DMS153 treated with DMSO at 0.1 percent for 48 hours (cell line): ENCODE measurements around the gene AMN.
"Not testable (repeated sequence)": the region's sequence is repeated elsewhere in the genome, so short reads cannot be mapped to it uniquely, and the experiment has no call there.

ENCODE experiments used
- DNase-seq: peaks from one replicate; lab custom pipeline; 2025; ENCODE audit not compliant: unreplicated experiment; lab: John Stamatoyannopoulos, UW

AMN gene

DNA sequence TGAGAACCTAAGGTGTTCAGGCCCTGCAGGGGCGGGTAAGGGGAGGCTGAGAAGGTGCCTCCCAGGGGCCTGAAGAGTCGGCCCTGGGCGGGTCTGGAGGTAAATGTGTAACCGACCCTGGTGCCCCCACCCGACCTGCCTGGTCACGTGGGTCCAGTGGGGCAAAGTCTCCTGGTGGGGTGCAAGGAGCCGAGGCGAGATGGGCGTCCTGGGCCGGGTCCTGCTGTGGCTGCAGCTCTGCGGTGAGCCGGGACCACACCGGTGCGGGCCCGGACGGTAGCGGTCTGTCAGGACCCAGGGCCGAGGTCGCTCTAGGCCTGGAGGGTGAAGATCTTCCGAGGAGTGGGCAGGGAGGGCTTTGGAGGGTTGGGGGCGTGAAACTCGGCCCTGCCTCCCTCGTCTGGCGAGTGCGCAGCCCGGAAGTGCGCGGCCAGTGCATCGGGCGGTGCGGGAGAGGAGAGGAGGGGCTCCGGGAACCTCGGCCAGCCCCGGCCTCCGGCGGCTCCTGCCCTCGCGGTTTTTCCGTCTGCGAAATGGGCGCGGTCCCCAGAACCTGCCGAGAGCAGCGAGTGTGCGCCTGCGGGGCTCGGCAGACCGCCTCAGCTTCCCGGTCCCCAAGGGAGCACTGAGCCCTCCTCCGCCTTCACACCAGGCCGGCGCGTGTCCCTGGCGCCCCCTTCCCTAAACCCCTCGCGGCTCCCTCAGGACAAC lies at the start of gene AMN:
Gene AMN (plus strand): TSS at position 174 of the 711 bp plus-strand sequence. CDS start 26 bp downstream, at position 200.
- no peak for DNase-seq

DNA sequence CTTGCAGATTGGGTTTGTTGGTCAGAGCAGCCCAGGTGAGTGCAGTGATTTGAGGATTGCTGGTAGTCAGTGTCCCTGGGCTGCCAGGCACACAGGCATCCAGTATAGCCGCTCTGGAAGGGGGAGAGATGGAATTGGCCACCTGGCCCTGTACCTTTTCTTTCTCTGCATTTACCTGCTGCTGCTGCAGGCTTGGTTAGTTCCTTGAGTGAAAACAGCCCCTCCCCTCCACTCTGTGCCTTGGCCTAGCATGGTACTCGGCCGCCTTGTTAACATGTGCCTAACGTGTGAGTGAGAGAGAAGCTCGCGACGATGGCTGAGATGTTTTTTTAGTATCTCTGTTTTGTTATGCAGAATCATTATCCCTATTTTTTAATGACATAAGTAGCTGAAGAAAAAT lies 49.3 kb upstream of the AMN start:
- no peak for DNase-seq

DNA sequence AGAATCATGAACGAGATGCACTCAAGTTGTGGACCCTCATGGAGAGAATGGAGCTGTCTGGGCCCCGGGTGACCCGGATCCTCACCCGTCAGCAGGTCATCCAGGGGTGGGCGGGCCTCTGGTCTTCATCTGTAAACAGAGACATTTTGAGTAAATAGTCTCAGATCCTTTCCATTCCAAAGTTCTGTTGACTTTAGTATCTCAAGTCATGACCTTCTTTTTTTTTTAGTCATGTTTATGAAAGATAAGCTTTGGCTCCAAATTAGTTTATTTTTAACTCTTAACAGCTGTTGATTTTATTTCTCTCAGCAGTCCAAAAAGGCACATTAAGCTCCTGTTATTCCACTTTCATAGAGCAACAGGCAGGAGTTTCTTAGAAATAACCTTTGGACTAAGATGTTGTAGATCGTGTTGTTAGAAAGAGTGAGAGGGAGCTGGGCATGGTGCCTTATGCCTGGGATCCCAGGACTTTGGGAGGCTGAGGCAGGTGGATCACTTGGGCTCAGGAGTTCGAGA lies 48.9 kb upstream of the AMN start:
- DNase-seq = no peak

DNA sequence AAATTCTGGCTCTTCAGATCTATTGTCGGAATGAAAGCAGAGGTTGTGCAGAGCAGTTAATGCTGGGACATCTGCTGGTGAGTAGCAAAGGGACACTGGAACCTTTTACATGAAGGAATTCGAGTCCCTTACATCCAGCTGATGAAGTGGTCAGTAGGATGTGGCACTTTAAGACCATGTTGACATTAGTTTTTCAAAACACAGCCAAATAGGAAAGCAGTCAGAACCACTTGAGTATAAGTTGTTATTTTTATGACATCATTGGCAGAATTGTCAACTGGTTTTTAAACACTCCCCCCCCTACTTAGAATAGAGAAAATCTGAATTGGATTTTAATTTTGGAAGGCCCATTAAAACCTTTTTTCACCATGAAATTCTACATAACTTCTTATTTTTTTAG lies 46.8 kb upstream of the AMN start:
- DNase-seq = no peak

DNA sequence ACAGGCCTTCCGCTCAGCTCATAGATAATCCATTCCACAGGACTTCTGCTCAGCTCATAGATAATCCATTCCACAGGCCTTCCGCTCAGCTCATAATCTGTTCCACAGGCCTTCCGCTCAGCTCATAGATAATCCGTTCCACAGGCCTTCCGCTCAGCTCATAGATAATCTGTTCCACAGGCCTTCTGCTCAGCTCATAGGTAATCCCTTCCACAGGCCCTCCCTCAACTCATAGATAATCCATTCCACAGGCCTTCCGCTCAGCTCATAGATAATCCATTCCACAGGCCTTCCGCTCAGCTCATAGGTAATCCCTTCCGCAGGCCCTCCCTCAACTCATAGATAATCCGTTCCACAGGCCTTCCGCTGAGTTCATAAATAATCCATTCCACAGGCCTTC lies 45.0 kb upstream of the AMN start:
- not testable (repeated sequence) for DNase-seq

DNA sequence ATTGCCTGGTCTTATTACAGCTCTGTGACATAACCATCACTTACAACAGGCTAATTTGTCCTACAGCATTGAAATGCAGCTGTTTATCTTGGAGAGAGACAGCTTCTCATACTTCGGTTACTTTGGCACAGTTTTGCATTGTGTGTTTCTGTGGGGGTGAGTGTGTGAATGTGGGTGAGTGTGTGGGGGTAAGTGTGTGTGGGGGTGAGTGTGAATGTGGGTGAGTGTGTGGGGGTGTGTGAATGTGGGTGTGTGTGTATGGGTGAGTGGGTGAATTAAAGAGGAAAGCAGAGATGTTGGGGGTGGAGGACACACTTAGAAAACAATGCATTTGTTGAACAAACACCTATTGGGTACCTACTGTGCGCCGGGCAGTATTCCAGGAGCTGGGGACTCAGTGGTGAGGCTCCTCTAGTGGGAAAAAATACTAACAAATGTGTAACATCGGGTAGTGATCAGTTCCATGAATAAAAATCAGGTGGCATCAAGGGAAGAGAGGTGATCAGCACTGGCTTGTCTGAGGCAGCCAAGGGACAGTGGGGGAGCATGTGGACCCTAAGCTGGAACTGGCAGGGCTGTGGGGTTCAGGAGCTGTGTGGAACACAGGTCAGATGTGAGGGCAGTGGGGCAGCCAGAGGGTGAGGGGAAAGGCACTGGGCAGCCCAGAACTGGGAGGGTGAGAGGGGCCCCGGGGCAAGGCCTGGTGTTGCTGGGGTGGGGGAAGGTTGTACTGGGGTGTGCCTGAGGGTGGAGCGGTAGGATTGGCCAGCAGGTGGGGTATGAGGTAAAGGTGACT lies 44.1 kb upstream of the AMN start:
- no peak for DNase-seq

DNA sequence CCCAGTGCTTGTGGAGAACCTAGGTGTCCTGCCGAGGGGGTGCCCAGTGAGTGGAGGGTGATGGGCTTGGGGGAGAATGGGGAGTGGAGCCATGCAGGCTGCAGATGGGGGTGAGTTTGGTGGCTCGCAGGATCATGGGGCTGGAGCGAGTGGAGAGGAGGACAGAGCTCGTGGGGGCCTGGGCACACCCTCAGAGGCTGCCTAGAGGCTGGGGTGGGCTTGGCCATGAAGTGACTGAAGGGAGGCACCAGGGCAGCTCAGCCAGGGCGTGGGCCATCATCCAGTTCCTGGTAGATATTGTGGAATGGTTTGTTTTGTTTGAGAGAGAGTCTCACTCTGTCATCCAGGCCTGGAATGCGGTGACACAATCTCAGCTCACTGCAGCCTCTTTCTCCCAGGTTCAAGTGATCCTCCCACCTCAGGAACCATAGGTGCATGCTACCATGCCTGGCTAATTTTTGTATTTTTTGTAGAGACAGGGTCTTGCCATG lies 43.4 kb upstream of the AMN start:
- no peak for DNase-seq

DNA sequence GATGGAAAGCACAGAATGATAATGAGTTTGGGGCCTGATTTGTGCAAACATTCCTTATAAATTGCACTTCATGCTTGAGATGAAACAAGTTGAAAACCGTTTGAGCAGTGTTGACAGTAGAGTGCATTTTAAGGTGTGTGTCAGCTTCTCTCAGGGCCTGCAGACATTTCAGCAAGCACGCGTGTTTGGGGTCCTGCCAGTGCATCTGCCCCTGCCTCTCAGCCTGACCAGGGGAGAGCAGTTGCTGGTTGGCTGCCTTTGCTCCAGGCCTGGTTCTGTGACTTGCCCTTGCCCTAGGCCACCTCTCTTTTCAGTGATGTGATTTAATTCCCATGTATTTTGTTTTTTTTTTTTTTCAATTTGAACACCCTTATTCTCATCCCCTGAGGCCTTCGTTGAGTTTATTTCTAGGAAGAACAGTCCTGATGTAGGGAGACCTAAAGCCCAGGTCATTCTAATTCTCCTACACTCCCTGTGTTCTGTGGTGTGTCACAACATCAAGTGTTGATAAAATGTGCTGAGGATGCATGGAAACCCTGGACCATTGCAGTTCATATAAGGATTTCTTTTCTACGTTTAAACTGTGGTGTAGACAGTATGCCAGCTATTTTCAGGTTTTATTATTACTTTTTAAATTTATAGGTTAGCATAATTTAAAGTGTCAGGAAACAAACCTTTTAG lies 40.1 kb upstream of the AMN start:
- DNase-seq = no peak

DNA sequence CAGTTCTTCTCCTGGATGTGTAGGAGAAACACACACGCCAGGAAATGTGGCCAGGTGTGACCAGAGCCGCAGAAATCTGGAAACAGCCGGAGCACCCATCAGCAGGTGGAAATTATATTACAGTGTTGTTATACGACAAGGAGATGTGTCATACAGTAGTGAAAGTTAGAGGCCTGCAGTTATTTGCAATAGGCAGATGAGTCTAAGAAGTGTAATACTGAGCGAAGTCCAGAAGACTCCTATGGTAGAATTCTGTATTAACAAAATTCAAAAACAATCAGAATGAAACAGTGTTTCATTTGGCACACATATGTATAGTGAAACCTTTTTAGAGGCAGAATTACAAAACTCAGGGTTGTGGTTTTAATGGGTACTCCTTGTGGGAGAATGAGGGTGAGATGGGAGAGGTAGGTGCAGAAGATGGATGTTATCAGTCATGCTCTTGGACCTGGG lies 39.3 kb upstream of the AMN start:
- no peak for DNase-seq

DNA sequence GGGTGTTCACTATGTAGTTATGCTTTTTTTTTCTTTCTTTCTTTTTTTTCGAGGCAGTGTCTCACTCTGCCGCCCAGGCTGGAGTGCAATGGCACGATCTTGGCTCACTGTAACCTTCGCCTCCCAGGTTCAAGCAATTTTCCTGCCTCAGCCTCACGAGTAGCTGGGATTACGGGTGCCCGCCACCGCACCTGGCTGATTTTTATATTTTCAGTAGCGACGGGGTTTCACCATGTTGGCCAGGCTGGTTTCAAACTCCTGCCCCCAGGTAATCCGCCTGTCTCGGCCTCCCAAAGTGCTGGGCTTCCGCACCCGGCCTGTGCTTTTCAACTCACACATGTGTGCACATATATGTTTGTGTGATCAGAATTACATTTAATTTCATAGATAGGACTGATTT lies 38.9 kb upstream of the AMN start:
- DNase-seq = no peak

DNA sequence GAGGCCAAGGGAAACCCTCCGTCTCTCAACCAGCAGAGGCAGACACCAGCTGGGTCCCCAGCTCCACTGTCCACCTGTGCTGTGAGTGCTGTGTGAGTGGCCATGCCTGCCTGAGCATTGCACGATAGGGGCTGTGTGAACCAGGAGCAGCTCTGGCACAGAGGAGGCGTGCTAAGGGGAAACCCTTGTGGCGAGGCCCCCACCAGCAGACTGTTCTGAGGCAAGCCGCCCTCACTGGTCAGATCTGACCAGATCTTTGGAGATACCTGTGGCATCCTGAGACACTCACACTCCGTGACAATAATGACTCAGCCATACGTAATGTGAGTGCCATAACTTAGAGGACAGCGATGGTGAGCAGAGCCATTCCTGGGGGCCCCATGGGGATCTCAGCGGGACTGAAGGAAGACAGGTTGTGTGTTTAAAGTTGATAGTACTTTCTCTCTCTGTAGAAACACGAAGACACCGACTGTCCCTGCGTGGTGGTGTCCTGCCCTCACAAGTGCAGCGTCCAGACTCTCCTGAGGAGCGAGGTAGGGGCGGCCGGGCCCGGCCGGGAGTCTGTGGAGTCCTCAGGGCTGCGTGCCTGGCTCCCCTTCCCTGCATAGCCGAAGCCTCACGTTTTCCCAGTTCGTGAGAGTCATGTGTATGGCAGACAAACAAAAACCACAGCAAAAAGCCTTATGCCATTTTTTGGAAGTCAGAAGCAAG lies 36.6 kb upstream of the AMN start:
- DNase-seq = no peak

DNA sequence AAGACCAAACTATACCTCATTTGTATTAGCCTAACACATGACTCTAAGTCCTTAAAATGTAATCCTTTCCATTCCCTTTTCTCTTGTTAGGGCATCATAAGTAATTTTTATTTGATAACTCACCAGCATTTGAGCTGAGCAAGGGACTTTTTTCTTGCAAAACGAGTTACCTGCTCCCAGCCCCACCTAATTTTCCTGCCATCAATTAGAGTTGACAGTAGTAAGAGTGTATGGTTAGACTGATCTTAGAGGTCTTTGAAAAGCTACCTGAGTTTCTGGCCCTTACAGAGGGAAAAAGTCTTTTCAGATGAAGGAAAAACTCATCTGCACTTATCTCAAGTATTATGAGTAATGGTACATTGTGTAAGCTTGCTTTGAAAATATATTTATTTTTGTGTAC lies 33.7 kb upstream of the AMN start:
- no peak for DNase-seq

DNA sequence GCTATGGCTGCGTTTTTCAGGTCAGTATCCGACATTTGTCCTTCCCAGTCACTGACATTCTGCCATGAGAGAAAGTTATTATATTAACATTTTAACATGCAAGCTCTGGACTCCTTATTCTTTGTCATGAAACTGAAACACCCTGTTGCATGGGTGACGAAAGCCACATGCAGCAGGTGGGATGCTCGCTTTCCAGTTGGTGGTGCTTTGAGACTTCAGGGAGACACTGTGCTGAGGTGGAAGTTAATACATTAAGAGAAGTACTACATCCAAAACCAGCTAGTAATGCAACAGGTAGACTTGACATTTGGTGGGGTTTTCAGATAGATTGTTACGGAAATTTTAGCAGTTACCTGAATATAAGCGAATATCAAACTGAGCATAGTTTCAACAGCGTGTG lies 32.8 kb upstream of the AMN start:
- no peak for DNase-seq

DNA sequence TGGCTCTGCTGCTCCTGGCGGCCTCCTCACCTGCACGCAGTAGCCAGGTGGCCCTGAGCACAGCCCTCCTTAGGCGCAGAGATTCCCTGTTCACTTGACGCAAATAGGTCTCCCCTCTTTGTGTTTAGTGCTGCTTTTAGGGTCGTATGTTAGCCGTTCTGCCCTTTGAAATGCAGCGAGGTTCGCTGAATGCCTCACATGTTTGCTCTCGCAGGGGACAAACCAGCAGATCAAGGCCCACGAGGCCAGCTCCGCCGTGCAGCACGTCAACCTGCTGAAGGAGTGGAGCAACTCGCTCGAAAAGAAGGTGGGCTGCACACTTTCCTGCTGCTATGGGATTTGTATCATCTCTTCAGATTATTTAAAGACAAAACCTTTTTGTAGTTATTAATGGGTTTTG lies 31.4 kb upstream of the AMN start:
- DNase-seq = no peak

DNA sequence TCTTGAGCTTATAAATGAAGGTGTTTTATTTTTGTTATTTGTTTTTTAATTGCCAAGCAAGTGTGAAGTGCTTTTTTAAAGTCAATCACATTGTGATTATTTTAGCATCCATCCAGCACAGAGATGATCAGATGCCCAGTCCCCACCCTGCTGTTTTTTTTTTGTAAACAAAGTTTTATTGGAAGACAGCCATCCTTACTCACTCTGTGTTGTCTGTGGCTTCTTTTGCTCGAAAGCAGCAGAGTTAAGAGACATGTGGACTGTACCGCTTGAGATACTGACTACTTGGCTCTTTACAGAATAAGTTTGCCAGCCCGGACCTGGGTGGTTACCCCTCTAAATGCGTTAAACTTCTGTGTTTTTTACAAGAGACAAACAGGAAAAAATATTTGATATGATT lies 30.9 kb upstream of the AMN start:
- DNase-seq = no peak

DNA sequence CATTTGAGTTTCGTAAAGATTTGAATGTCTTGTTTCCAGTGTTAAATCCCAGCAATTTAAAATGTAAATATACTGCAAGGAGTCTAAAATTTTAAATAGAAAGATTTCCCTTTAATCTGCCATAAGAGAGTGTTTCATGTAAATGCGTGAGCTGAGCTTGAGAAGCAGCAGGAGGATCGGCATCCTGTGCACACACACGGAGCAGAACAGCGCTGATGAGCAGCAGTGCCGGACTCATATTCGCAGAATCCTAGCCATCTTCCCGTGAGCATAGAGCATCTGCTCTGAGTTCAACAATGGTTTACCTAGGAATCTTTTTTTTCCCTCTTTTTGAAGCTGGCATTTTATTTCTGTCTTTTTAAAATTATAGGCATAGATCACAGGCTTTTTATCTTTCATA lies 29.8 kb upstream of the AMN start:
- no peak for DNase-seq

DNA sequence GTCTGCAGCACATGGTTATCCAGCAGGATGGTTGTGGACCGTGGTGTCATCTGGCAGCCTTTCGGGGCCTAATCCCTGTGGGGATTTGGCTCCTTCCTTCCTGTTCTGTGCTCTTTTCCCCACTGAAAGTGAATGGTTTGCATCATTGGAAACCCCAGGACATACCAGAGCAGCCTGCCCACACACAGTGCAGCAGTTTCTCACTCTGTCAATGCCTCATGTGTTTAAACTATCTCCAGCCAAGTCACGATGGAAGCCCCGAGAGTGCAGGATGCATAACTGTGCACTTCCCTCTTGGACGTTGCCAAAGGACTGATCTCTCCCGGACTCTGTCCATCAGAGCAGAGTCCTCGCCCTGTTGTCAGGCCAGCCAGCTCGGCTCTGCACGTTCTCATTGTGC lies 29.0 kb upstream of the AMN start:
- no peak for DNase-seq

DNA sequence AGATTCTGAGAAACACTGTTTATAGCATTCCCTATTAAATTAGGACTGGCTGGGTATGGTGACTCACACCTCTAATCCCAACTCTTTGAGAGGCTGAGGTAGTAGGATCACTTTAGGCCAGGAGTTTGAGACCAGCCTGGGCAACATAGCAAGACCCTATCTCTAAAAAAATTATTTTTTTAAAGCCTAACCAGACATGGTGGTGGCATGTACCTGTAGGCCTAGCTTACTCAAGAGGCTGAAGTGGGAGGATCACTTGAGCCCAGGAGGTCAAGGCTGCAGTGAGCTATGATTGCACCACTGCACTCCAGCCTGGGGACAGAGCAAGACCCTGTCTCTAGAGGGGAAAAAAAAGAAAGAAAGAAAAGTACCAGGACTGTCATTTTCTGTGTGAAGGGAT lies 25.7 kb upstream of the AMN start:
- not testable (repeated sequence) for DNase-seq

DNA sequence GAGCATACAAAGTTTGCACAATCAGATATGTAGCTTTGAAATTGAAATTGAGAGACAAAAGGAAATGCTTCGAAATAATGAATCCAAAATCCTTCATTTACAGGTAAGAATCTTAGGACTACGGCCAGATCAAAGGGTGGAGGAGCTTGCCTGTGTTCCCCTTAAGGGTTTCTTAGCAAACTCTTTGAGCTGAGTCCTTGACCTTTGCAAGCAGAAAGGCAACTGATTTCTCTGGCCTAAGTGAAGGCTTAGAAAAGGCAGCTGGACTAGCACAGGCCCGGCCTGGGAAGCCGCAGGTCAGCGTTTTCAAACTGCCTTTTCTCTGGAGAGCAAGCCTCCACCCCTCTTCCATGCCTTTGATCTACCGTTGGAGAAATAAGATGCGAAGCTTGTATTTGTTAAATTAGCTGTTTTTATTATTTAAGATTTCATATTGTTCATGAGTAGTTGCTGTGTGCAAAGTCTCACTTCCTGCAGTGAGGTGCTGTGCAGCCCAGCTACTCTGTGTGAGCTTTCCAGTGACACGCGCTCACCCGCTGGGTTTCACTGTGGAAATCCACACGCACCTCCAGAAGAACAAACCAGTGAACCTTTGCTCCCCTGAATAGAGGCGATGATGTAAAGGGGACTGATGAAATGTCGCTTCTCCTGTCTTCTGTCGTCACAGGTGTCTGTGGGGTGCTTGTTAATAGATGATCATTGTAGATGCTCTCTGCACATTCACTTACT lies 25.0 kb upstream of the AMN start:
- no peak for DNase-seq

DNA sequence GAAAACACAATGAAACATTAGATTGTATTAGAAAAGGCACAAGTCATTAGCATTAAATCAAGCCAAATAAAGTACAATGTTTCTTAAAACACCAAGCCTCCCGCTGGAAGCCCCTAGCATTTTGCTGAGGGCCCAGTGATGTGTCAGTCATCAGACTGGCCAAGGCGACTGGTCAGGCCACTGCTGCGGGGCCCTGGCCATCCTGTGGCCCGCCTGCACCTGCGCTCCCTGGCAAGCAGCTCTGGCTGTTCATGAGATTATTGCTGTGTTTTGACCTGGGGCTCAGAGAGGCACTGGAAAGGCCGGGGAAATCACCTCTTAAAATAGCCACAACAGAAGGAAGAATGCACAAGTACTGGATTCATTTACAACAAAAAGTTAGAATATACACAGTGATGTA lies 24.2 kb upstream of the AMN start:
- no peak for DNase-seq
